Neutrophil (primary cell): ENCODE results near the gene CRACDL.
"Not testable (repeated sequence)": the region's sequence is repeated elsewhere in the genome, so short reads cannot be mapped to it uniquely, and the experiment has no call there.

ENCODE experiments used
- H3K27ac ChIP-seq: fragments of 200-600 bp; sonication (generic); 2 replicates; pipeline ENCODE4 v1.5.1; 2016; ENCODE audit warnings: mild to moderate bottlenecking, moderate library complexity
- H3K27me3 ChIP-seq: fragments of 200-600 bp; sonication (generic); 2 replicates; pipeline ENCODE4 v1.6.0; 2016; ENCODE audit warnings: mild to moderate bottlenecking
- H3K36me3 ChIP-seq: fragments of 200-600 bp; sonication (generic); 2 replicates; pipeline ENCODE4 v1.5.1; 2017
- H3K4me1 ChIP-seq, 2 experiments: fragments of 200-600 bp in 1 of 2; sonication (generic) in 1 of 2; 1 replicate in 1 of 2; 2 replicates in 1 of 2; pipeline versions ENCODE4 v1.5.1 to v1.6.1; 2013 to 2016; ENCODE audit warnings: low read depth in 1 of 2, low read length in 1 of 2, mild to moderate bottlenecking in 1 of 2, moderate library complexity in 1 of 2; ENCODE audit not compliant: control insufficient read depth in 1 of 2, insufficient read depth in 1 of 2
- H3K4me3 ChIP-seq, 2 experiments: fragments of 200-600 bp in 1 of 2; sonication (generic) in 1 of 2; 1 replicate in 1 of 2; 2 replicates in 1 of 2; pipeline ENCODE4 v1.5.1; 2013 to 2016; ENCODE audit warnings: low read depth in 1 of 2, low read length in 1 of 2, mild to moderate bottlenecking in 1 of 2, moderate library complexity in 1 of 2
- H3K9me3 ChIP-seq: fragments of 200-600 bp; sonication (generic); 2 replicates; pipeline ENCODE4 v1.5.1; 2016
- TF ChIP-seq, protein P1 (sequence below): fragments of 200-600 bp; sonication (generic); IDR thresholded peaks from 2 replicates; pipeline ENCODE4 v1.5.1; 2016; ENCODE audit warnings: antibody characterized with exemption

Gene CRACDL

DNA sequence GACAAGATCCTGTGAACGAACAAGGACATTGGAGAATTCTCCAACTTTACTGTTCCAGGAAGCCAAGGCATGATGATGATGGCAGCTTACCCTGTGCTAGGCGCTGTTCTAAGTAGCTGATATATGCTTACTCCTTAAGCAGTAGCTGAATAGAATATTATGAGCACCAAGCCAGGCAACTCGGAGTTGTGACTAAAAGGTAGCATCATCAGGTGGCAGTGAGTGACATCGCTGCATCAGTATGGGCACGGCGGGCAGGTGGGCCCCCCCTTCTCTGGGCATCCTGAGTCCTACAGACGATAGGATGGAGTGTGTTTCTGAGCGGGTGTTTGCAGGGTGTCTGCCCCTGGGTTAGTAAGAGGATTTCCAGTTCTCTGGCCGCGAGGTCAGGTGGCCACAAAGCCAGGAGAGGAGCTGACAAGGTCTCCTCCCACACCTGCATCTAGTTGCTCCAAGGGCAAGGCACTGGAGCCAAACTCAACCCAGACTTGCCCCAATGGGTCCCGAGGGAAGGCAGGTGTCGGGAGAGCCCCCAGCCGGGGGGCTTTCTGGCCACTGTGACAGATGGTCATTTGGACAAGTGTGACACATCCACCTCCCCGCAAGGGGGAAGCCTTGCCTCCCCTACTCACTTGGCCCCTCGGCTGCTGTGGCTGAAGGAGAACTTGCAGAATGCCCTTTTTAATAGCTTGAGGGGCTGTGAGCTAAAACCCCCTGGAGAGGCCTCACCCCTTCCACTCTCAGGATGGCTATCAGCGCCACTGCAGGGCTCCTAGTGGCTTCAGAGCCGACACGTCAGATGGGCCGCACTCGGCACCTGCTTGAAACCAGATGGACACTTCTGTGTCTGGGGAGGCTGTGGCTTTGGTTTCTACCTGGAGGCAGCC lies 55.5 kb downstream of the CRACDL start:
- Histone ChIP-seq H3K9me3 (no peaks in the 10 kb centered on the region), H3K27me3 (no peaks in the 10 kb centered on the region), H3K4me1 (no peaks in the 10 kb centered on the region), H3K4me3 (no peak overlapping the region), H3K36me3 (no peaks in the 10 kb centered on the region), H3K27ac (no peak overlapping the region)
- TF ChIP-seq, protein P1, sequence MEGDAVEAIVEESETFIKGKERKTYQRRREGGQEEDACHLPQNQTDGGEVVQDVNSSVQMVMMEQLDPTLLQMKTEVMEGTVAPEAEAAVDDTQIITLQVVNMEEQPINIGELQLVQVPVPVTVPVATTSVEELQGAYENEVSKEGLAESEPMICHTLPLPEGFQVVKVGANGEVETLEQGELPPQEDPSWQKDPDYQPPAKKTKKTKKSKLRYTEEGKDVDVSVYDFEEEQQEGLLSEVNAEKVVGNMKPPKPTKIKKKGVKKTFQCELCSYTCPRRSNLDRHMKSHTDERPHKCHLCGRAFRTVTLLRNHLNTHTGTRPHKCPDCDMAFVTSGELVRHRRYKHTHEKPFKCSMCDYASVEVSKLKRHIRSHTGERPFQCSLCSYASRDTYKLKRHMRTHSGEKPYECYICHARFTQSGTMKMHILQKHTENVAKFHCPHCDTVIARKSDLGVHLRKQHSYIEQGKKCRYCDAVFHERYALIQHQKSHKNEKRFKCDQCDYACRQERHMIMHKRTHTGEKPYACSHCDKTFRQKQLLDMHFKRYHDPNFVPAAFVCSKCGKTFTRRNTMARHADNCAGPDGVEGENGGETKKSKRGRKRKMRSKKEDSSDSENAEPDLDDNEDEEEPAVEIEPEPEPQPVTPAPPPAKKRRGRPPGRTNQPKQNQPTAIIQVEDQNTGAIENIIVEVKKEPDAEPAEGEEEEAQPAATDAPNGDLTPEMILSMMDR: no peak

DNA sequence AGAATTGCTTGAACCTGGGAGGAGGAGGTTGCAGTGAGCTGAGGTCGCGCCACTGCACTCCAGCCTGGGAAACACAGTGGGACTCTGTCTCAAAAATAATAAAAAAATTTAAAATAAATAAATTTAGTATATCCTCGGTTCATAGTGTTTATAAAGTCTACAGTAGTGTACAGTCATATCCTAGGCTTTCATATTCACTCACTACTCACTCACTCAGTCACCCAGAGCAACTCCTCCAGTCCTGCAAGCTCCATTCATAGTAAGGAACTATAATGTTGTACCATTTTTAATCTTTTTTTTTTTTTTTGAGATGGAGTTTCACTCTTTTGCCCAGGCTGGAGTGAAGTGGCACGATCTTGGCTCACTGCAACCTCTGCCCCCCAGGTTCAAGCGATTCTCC lies 58.4 kb downstream of the CRACDL start:
- not testable (repeated sequence) for H3K27me3 ChIP-seq, H3K36me3 ChIP-seq, H3K4me1 ChIP-seq, H3K27ac ChIP-seq, H3K4me3 ChIP-seq, H3K9me3 ChIP-seq

GRCh38 chr2:98876741-98877140 lies 59.3 kb downstream of the CRACDL start:
- Histone ChIP-seq H3K4me1 (no peaks in the 10 kb centered on the region), H3K36me3 (no peaks in the 10 kb centered on the region), H3K27ac (no peak overlapping the region), H3K27me3 (no peaks in the 10 kb centered on the region), H3K4me3 (no peak overlapping the region), H3K9me3 (no peaks in the 10 kb centered on the region)
- TF ChIP-seq, protein P1: no peak

DNA sequence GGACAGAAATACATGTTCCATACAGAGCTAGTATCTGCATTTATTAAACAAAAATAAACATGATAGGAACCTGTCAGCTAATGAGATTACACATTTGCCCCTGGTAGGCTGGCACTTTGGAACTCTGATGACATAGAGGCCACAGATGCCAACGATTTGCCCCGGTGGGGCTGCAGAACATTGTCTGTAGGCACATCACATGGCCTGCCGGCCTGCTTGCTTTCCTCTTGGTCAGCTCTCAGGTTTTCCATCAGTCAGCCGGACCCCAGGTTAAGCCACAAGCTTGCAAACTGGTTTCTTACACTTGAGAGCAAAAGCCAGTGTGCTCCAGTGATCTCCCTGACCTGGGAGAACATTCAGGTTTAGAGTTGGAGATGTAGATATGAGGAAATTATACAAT lies 60.3 kb downstream of the CRACDL start:
- H3K9me3 ChIP-seq: no peaks in the 10 kb centered on the region

DNA sequence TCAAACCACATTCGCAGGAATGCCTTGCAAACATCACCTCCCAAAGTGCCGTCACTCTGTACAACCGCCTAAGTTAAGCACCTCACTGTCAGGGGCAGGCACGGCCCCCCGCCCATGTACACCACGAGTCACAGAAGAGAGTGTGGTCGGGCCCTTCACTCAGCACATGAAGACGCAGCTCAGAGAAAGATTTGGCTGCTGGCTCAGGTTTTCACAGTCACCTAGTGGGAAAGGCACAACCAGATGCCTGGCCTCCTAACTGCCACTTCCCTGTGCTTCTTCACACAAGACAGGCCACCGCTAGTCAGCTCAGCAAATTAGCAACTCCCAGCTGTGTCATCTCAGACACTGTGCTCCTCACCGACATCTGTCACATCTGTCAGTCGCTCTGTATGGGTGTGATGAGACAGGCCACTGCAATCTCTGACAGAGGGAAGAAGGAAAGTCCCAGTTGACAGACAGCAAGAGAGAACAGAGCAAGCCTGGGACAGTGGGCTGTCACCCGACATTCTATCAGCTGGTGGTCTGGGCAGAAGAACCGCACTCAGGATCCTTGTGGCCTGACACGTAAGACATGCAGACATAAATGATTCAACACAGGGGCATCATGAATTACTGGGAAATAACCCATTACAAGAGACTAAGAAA lies 60.8 kb downstream of the CRACDL start:
- Histone ChIP-seq H3K4me3 (no peak overlapping the region), H3K9me3 (no peaks in the 10 kb centered on the region), H3K27ac (no peak overlapping the region), H3K36me3 (no peaks in the 10 kb centered on the region), H3K27me3 (no peaks in the 10 kb centered on the region), H3K4me1 (no peaks in the 10 kb centered on the region)
- TF ChIP-seq, protein P1: no peak

More for the DNA sequence above, 60.3 kb downstream of the CRACDL start:
- Histone ChIP-seq H3K4me3 (no peak overlapping the region), H3K36me3 (no peaks in the 10 kb centered on the region), H3K27me3 (no peaks in the 10 kb centered on the region), H3K4me1 (no peaks in the 10 kb centered on the region), H3K27ac (no peak overlapping the region)
- TF ChIP-seq, protein P1: no peak

DNA sequence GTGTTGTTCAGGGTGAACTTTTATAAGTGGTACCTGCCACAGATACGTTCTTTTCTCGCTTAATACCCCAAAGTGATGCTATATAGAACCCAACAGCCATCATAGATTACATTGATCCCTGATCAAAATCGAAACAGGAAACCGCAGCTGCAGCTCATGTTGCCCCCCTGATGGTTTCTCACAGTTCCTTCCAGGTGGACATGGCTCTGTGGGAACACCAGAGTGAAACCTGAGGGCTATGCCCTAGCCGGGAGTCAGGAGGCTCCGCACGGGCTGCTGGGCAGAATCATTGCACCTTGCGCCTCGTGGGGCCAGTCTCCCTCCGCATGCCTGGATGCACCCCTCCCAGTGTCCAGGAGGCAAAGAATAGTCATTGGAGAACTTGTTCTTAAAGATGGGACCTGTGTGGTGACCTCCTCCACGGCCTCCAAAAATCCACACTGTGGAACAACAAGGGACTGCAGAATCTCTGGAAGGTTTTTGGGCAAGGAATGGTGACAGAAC lies 61.8 kb downstream of the CRACDL start:
- Histone ChIP-seq H3K9me3 (no peaks in the 10 kb centered on the region), H3K36me3 (no peaks in the 10 kb centered on the region), H3K4me3 (no peak overlapping the region), H3K4me1 (no peaks in the 10 kb centered on the region), H3K27me3 (no peaks in the 10 kb centered on the region), H3K27ac (no peak overlapping the region)
- TF ChIP-seq, protein P1: no peak
